Left renal pelvis (tissue), 4 donors: ENCODE measurements around the gene IBA57. TPM values are rescaled to one million over a fixed set of nuclear protein-coding genes. Genes with fewer than 3 reads are reported as not detected.
"Not testable (repeated sequence)": the region's sequence is repeated elsewhere in the genome, so short reads cannot be mapped to it uniquely, and the experiment has no call there.

ENCODE experiments used
- DNase-seq, 4 donors: peaks; one replicate each; pipeline ENCODE4 v3.0.0-alpha.2; 2013; ENCODE audit warnings: low read depth in 4 of 4, low spot score in 3 of 4
- polyA plus RNA-seq, 4 donors: library from polyadenylated mRNA; unstranded; fragments of 120-200 nt; gene quantifications; one replicate each; pipeline ENCODE4 v1.2.1, GENCODE V29; 2013; ENCODE audit not compliant: insufficient read length in 4 of 4

The IBA57 gene
- polyA plus RNA-seq, 4 donors: 3.9 to 7.0 (median 4.5) TPM

DNA sequence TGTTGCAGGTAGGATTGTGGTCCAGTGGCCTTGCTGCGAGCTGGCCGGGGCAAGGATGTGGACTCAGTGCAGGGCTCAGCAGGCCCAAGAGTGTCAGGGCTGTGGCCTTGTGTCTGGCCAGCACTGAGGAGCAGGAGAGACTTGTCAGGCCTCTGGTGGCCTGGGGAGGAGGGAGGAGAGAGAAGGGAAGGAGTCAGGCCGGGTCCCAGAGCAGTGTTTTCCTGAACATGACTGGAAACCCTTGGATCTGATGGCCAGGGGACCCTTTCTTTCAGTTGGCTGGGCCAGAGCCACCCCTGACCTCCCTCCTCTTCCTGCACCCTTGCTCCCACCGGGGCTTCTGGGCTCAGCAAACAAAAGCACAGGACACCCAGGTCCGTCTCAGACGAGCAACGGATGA is 5.1 kb downstream of the IBA57 start:
- DNase-seq: no peak

DNA sequence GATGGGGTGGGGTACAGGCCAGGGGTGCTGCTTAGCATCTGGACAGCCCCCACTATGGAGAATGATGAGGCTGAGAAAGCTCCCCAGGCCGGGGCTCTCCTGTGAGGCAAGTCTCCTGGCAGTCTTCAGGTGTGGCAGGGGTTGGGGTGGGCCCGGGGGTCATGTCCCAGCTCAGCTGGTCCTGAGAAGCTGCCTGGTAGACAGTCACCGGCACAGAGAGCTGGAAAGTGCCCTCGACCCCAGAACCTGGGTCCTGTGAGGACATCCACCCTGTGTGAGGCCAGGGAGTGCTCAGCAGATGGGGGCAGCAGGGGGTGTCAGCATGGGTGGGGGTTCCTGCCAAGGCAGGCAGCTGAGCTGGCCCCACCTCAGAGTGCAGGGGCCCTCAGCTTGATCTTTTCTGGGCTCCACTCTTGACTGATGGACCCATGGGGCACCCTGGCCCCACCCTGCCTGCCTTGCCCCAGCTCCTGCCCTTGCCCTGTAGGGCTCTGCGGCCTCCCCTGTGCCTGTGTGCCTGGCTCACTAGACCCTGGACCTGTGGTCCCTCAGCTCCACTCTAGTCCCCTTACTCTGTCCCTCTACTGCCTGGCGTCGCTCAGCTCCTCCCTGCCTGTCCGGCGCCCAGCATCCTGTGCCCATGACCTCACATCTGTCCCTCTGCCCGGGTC is 5.8 kb downstream of the IBA57 start:
- no peak for DNase-seq

DNA sequence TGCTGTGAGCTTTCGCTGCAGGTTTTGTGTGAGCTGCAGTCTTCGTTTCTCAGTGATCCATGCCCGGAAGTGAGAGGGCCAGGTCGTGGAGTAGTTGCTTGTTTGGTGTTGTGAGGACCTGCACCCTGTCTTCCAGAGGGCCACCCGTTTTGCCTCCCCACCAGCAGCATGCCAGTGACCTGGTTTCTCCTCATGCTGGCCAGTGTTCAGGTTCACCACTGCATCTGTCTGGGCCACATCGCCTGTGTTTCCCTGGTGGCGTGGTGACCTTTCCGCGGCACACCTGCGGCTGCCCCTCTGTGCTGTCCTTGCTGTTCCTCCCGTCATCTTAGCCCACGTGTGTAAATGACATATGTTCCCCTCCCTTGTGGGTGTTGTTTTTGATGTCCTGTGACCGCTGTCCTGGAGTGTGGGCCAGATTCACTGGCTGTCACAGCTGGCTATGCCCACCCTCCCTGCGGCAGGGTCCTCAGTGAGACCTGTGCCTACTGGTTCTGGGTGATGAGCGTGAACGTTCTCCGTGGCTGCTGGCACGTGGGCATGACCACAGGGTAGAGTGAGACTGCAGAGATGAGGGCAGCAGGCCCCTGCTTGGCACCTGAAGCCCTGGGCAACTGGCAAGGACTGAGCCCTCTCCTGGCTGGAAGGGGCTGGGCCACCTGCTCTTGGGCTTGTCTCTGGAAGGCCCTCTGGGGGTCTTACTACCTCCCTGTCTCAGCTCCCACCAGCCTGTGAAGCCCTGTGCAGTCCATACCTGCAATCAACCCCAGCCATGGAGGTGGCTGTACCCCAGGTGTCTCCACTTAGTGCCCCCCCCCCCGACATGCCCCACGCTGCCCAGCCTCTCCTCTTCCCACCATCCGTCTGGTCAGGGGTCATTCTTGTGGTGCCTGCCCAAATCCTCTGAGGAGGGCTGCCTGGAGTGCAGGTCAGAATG is 7.3 kb downstream of the IBA57 start:
- DNase-seq: no peak

DNA sequence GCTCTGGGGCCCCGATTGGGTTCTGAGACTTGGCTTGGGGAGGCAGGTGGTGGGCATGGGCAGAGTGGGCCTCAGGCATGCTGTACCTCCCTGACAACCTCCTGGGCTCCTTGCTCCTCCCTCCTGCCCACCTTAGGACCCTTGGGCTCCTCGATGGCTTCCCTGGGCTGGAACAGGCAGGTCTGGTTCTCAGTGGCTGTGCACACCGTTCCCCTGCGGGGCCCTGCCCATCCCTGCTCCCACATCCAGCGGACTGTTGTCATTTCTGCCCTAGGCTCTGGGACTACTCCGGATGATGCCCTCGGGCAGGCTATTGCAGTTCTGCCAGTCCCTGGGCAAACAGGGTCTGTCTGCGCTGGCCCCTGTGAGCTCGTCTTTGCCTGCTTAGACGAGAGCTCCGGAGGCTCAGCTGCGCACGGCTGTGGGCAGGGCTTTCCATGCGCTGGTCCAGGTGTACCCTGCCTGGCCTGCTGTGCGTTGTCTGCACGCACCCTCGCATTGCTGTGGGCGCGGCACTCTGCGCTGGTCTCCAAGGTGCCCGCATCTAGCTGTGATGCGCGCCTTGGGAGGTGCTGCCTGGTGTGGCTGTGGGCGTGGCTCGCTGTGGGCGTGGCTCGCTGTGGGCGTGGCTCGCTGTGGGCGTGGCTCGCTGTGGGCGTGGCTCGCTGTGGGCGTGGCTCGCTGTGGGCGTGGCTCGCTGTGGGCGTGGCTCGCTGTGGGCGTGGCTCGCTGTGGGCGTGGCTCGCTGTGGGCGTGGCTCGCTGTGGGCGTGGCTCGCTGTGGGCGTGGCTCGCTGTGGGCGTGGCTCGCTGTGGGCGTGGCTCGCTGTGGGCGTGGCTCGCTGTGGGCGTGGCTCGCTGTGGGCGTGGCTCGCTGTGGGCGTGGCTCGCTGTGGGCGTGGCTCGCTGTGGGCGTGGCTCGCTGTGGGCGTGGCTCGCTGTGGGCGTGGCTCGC is 8.2 kb downstream of the IBA57 start:
- not testable (repeated sequence) for DNase-seq

DNA sequence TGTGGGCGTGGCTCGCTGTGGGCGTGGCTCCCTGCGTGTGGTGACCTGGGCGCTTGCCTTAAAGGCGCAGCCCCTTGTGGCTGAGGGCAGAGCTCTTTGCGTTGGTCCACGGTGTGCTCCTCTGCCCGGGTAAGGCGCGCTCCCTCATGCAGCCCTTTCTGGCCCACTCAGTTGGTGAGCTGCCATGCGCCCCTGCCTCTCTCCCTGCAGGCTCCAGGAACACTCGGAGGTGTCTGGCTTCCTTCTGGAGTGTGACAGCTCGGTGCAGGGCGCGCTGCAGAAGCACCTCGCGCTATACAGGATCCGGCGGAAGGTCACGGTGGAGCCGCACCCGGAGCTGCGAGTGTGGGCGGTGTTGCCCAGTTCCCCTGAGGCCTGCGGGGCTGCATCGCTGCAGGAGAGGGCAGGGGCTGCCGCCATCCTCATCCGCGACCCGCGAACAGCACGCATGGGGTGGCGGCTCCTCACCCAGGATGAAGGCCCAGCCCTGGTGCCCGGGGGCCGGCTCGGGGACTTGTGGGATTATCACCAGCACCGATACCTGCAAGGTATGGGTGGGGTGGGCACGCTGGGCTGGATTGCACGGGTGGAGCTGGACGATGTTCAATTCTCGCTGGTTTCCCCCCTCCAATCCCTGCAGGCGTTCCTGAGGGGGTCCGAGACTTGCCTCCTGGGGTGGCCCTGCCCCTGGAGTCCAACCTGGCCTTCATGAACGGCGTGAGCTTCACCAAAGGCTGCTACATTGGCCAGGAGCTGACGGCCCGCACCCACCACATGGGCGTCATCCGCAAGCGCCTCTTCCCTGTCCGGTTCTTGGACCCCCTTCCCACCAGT is 9.1 kb downstream of the IBA57 start:
- no peak for DNase-seq

DNA sequence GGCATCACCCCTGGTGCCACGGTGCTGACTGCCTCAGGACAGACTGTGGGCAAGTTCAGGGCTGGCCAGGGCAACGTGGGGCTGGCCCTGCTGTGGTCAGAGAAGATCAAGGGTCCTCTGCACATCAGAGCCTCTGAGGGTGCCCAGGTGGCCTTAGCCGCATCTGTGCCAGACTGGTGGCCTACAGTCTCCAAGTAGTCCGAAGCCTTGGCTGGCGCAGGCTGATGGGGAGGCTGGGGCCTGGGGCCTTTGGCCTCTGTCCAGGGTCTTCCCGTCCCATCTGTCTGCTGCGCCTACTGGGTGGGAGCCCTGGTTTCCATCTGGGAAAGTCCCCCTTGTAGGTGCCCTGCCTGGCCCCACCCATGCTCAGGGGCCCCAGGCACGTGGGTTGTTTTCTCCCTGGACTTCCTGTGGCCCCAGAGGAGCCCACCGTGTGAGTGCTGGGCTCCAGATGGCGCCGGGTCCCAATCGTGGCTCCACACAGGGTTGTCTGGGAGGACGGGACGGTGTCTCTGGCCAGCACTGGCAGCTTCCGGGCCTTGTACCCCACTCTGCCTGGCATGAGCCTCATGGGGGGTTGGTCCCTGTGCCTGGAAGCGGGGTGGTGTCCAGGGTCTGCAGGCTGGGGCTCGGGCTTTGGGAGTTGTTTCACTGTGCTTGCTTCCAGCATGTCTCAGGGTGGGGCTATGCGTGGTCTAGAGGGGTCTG is 9.9 kb downstream of the IBA57 start:
- DNase-seq: no peak

DNA sequence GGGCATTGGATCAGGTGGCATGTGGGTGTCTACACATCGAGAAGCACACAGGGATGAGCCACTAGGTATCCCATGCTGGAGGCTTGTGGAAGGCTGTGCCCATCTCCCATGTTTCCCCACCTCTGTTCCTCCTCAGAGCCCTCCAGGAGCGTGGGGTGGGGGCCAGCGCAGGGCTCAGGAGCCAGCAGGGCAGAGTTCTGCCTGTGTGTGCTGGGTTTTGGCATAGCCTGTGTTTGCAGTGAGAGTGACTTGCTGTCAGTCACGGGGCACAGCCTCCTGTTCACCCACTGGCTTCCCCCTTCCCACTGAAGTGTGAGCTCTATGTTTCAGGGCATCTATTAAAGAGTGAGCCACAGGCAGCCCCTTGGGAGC is 10.4 kb downstream of the IBA57 start:
- no peak for DNase-seq

DNA sequence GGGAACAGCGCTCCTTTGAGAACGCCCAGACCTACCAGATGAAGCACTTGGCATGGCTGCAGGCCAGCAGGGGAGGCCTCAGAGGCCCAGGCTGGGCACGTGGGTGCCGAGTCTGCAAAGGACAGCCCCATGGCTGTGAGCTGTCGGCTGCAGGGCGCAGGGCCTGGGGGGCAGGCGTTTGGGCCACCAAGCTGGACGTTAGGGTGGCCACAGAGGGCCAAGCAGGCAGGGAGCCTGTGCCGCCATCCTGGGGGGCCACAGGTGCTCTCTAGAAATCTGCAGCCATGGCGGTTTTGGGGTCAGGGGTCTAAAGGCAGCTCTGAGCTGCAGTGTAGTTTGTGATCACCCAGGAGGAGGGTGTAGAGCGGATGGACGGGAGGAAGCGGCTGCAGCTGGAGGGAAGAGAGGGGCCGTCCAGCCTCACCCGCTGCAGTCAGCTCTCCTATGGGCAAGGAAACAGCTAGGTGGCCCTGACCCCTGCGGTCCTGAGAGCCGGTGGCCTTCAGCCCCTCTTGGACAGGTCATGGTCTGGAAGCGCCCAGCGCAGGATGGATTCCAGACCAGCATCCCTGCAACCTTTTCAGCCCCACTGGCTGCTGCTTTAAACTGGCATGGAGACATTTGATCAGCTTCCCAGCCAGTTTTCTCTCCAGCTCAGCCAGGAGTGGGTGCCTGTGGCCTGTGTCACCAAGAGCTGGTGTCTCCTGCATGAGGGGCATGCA is 11.0 kb downstream of the IBA57 start:
- no peak for DNase-seq

DNA sequence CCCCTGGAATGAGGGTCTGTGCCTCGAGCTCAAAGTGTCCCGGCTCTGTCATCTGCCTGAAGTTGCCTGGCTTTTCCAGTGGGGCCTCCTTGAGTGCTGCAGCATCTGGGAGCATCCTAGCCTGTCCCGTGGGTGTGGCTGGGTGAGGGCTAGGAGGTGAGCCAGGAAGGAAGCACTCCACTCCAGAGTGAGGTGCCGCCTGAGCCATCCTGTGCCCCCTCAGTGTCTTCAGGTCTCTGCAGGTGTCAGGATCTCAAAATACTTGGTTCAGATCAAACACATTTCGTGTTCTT is 11.5 kb downstream of the IBA57 start:
- no peak for DNase-seq

DNA sequence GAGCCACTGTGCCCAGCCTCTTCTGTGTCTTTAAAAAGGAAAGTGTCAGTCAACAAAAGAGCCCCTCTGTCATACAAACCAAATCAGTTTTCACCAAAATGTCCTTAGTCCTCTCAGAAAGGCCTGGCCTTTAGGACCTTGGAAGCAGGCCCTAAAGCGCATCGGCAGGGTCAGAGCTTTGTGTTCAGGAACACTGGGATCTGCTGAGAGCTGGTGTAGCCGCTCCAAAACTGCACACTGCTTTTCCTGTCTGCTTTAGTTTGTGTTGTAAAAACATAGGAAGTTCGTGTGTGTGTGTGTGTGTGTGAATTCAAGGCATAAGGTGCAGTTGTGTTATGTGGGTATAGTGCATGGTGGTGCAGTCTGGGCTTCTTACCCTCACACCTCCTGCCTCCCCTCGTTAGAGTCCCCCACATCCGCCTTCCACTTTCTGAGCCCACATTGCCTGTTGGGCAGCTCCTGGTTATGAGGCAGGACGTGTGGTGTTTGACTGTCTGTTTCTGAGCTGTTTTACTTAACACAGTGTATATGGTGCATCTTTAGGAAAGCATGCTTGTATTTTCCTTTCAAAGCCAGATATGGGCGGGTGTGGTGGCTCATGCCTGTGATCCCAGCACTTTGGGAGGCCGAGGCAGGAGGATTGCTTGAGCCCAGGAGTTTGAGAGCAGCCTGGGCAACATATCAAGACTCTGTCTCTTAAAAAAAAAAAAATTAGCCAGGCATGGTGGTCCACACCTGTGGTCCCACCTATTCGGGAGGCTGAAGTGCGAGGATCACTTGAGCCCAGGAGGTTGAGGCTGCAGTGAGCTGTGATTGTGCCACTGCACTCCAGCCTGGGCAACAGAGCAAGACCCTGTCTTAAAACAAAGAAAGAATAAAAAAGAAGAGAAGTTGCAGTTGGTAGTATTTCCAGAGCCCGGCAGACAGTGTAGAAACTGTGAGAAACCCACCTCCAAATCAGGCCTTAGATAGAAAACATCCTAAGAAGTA is 12.4 kb downstream of the IBA57 start:
- DNase-seq: no peak

DNA sequence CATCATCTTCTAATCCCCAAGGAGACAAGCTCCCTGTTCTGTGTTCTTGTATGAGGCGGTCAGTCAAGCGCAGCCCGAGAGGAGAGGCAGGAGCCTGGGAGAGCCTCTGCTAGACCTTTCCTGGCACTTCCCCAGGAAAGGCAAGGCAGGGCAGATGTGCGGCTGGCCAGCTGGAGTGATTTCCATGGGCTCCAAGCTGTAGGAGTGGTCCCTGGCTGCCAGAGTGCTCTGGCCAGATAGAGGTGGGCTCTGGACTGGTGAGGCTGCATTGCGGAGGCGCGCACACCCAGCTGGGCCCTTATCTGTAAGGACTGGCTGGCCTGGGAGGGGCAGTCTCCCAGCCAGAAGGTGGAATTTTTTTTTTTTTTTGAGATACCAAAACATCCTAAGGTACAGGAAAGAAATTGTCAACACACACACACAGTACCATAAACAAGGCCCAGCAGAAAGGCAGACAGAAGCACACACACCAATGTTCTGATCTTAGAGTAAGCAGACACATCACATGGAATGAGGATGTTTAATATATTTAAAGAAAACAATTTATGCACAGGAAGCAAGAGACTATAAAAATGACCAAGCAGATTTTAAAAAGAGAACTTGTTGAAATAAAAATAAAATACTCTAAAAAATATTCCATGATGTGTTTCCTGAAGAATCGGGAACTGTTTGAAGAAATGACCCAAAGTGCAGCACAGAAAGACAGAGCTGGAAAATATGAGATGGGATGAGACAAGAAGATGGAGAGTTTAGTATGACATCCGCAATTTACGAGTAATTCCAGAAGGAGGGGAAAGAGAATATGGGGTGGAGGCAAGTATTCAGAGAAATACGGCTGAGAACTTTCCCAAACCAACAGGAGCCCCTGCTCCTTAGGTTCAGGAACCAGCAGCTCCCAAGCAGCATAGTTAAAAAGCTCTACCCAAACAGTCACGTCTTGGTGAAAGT is 13.4 kb downstream of the IBA57 start:
- DNase-seq: no peak

DNA sequence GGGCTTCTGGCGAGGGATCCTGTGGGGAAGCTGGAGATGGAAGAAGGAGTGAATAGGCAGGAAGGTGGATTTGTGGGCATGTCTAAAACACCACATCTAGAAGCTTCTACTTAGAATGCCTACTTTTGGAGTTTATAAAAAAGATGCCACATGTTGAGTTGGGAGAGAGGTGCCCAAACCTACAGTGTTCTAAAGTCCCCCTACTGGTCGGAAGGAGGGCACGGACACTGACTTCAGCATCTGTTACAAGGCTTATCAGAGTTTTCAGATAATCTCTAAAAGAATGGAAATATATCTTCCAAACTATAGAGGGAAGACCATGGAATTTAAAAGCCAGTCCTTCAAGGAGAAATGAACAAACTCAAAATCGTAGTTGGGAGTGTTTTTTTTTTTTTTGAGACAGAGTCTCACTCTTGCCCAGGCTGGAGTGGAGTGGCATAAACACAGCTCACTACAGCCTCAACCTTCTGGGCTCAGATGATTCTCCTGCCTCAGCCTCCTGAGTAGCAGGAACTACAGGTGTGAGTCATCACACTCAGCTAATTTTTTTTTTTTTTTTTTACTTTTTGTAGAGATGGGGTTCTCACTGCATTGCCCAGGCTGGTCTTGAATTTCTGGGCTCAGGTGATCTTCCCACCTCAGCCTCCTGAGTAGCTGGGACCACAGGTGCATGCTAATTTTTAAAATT is 14.8 kb downstream of the IBA57 start:
- DNase-seq: no peak

DNA sequence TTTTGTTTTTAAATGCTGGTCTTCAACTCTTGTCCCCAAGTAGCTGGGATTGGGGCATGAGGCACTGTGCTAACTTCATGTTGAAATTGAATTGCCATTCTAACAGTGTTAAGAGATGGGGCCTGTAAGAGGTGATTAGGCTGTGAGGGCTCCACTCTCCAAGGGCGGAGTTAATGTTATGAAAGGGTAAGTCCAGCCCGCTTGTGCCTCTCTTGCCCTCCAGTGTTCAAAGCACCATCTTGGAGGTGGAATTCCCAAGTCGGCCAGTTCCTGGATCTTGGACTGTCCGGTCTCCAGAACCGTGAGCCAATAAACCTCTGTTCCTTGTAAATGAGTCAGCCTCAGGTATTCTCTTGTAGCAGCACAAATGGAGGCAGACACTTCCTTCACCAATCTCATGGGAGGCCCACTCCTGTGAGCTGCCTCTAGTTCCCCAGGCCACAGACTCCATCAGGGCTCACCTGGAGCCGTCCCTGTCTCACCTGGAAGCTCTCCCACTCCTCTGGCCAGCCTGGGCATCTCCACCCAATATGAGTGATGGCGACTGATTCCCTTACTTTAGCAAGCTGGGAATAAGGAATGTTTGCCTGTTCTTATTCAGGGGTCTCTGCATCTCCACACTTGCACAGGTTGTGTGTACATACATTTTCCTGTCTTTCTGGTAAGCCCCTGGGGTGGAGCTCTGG is 15.5 kb downstream of the IBA57 start:
- DNase-seq: no peak

DNA sequence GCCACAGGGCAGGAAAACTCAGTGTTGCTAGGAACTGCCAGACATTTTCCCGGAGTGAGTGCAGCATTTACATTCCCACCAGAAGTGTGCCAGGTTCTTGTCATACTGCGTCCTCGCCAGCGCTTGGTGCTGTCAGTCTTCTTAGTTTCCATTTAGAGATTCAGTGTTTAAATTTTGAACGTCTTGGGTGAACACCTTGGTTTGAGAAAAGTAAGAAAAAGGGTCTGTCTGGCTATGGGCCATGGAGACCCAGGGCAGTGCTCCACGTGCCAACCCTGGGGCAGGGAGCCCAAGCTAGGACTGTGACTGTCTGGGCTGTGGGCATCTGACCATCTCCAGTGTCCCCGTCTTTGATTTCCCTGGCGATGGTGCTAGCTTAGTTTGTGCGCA is 16.0 kb downstream of the IBA57 start:
- DNase-seq: no peak

DNA sequence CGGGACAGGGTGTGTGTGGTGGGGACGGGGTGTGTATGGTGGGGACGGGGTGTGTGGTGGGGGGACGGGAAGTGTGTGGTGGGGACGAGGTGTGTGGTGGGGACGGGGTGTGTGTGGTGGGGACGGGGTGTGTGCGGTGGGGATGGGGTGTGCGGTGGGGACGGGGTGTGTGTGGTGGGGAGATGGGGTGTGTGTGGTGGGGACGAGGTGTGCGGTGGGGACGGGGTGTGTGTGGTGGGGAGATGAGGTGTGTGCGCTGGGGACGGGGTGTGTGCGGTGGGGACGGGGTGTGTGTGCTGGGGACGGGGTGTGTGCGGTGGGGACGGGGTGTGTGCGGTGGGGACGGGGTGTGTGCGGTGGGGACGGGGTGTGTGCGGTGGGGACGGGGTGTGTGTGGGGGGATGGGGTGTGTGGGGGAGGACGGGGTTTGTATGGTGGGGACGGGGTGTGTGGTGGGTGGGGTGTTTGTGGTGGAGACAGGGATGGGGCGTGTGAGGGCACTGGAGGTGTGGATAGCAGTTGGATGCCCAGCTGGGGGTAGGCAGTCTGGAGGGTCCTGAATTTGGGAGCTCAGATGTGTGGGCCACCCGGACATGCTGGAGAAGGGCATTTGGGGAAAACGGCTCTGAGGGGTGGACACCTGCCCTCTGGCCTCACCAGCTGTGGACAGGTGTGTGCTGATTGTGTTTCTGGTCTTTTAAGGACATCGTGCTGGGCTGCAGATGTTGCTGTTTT is 16.9 kb downstream of the IBA57 start:
- no peak for DNase-seq
